Natural killer cell (primary cell): ENCODE results near the gene EPHA10. TPM values are rescaled to one million over a fixed set of nuclear protein-coding genes. Genes with fewer than 3 reads are reported as not detected.

Source experiments
- ATAC-seq, 3 donors: fragments of 150-1000 bp in 2 of 3; fragments of 200-7000 bp in 1 of 3; cut with Tn5 transposase; 1 replicate in 1 of 3; 2 replicates in 2 of 3; pipeline ENCODE4 v1.10.0; 2021; ENCODE audit warnings: mild to moderate bottlenecking in 2 of 3, moderate library complexity in 2 of 3
- DNase-seq, 2 donors: peaks; one replicate each; pipeline versions ENCODE4 v3.0.0 to v3.0.0-alpha.2; 2013 to 2021; ENCODE audit warnings: mixed read lengths in 1 of 2
- H3K27ac ChIP-seq: one replicate; pipeline ENCODE4 v1.5.1; 2013; ENCODE audit warnings: mild to moderate bottlenecking, low read length
- H3K27me3 ChIP-seq: one replicate; pipeline ENCODE4 v1.6.1; 2013; ENCODE audit warnings: low read length; ENCODE audit not compliant: control insufficient read depth, insufficient read depth
- H3K36me3 ChIP-seq: one replicate; pipeline ENCODE4 v1.6.1; 2013; ENCODE audit warnings: low read length; ENCODE audit not compliant: control insufficient read depth, insufficient read depth
- H3K4me1 ChIP-seq: one replicate; pipeline ENCODE4 v1.6.1; 2013; ENCODE audit warnings: low read length; ENCODE audit not compliant: control insufficient read depth, insufficient read depth
- H3K4me3 ChIP-seq: one replicate; pipeline ENCODE4 v1.5.1; 2013; ENCODE audit warnings: low read length
- H3K9me3 ChIP-seq: one replicate; pipeline ENCODE4 v1.6.1; 2013; ENCODE audit warnings: low read length; ENCODE audit not compliant: control insufficient read depth, insufficient read depth
- H3K27ac Mint-ChIP-seq, 2 donors: one replicate each; pipeline ENCODE4 v1.8.0; 2022; ENCODE audit warnings: mild to moderate bottlenecking in 2 of 2, mixed read lengths in 2 of 2, moderate library complexity in 1 of 2
- H3K27me3 Mint-ChIP-seq, 2 donors: one replicate each; pipeline ENCODE4 v1.8.0; 2022; ENCODE audit warnings: low read depth in 2 of 2, mixed read lengths in 2 of 2
- H3K36me3 Mint-ChIP-seq: one replicate; pipeline ENCODE4 v1.8.0; 2022; ENCODE audit warnings: mixed read lengths
- H3K4me1 Mint-ChIP-seq, 2 donors: one replicate each; pipeline ENCODE4 v1.8.0; 2022; ENCODE audit warnings: mixed read lengths in 2 of 2
- H3K4me3 Mint-ChIP-seq: one replicate; pipeline ENCODE4 v1.8.0; 2022; ENCODE audit warnings: mild to moderate bottlenecking, moderate library complexity, mixed read lengths
- H3K9me3 Mint-ChIP-seq, 2 donors: one replicate each; pipeline ENCODE4 v1.8.0; 2022; ENCODE audit warnings: mixed read lengths in 2 of 2
- WGBS: methylation state at CpG from one replicate; pipeline ENCODE4 v1.1.7; 2013; ENCODE audit warnings: missing lambda C conversion rate; ENCODE audit not compliant: insufficient coverage; 5-methylcytosine and 5-hydroxymethylcytosine counted together
- intact Hi-C: fragments of 100-400 bp; cut with micrococcal nuclease; formaldehyde crosslinking; loops from one replicate; pipeline ENCODE4 v1.14.2; 2022
- total RNA-seq, 4 donors: library from RNA; stranded (reverse); fragments of 120-200 nt in 1 of 4; gene quantifications; one replicate each; pipeline versions ENCODE4 v1.2.3 to v1.2.4, GENCODE V29; 2013 to 2022
- TF ChIP-seq, protein P1 (sequence below): fragments of 200-600 bp; IDR thresholded peaks from one replicate; pipeline ENCODE4 v1.8.0; 2022; ENCODE audit warnings: antibody characterized with exemption

EPHA10 gene
- total RNA-seq, 3 donors from 2014 or later (not counting 1 experiment from before 2014, with no cell fraction given), result not detected

DNA sequence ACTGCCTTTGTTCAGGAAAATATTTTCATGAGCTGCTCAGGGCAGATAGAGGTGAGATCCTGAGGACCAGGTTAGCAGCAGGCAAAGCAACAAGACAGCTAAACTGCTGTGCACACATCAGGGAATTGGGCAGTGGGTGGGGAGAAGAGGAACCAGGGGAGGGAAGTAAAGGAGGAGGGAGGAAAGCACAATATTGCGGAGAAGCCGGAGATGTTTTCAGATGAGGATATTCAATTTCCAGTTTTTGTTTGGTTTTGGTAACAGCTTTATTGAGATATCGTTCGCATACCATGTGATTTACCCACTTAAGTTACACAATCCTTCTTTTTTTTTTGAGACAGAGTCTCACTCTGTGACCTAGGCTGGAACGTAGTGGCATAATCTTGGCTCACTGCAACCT, 34.5 kb downstream of the EPHA10 start:
- 30% methylated on average over 4 of the region's 5 CpGs for WGBS
- H3K4me1 ChIP-seq, result peaks cover 4% of the 10 kb centered on the region
- Mint-ChIP-seq H3K4me3 (no peak overlapping the region), H3K4me1 (no peaks in the 10 kb centered on the region), H3K9me3 (no peaks in the 10 kb centered on the region), H3K27ac (no peak overlapping the region), H3K27me3 (peaks cover 28 to 41% of the 10 kb centered on the region in 2 donors), H3K36me3 (no peaks in the 10 kb centered on the region)
- intact Hi-C loops, result no loop called here
- no peaks in the 10 kb centered on the region for H3K36me3 ChIP-seq
- peaks cover 5% of the 10 kb centered on the region for H3K27me3 ChIP-seq
- no peak overlapping the region for H3K4me3 ChIP-seq
- TF ChIP-seq, protein P1, sequence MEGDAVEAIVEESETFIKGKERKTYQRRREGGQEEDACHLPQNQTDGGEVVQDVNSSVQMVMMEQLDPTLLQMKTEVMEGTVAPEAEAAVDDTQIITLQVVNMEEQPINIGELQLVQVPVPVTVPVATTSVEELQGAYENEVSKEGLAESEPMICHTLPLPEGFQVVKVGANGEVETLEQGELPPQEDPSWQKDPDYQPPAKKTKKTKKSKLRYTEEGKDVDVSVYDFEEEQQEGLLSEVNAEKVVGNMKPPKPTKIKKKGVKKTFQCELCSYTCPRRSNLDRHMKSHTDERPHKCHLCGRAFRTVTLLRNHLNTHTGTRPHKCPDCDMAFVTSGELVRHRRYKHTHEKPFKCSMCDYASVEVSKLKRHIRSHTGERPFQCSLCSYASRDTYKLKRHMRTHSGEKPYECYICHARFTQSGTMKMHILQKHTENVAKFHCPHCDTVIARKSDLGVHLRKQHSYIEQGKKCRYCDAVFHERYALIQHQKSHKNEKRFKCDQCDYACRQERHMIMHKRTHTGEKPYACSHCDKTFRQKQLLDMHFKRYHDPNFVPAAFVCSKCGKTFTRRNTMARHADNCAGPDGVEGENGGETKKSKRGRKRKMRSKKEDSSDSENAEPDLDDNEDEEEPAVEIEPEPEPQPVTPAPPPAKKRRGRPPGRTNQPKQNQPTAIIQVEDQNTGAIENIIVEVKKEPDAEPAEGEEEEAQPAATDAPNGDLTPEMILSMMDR, result no peak
- no peaks in the 10 kb centered on the region for H3K9me3 ChIP-seq
- no peak for ATAC-seq
- no peak for DNase-seq
- H3K27ac ChIP-seq, result no peak overlapping the region

- Mint-ChIP-seq H3K36me3 (no peaks in the 10 kb centered on the region), H3K9me3 (no peaks in the 10 kb centered on the region), H3K4me1 (no peaks in the 10 kb centered on the region), H3K27ac (no peak overlapping the region), H3K4me3 (no peak overlapping the region), H3K27me3 (peaks cover 23 to 24% of the 10 kb centered on the region in 2 donors)
- H3K4me3 ChIP-seq, result no peak overlapping the region
- TF ChIP-seq, protein P1, result no peak
- H3K27ac ChIP-seq, result no peak overlapping the region
- H3K4me1 ChIP-seq, result no peaks in the 10 kb centered on the region
- intact Hi-C loops, result no loop called here
- H3K27me3 ChIP-seq, result no peaks in the 10 kb centered on the region
- WGBS, result 90% methylated on average over 4 of the region's 4 CpGs
- no peaks in the 10 kb centered on the region for H3K36me3 ChIP-seq
- no peaks in the 10 kb centered on the region for H3K9me3 ChIP-seq
- ATAC-seq (no peak), DNase-seq (no peak)
Measured at GRCh38 chr1:37728416-37728815, 36.5 kb downstream of the EPHA10 start.

GRCh38 chr1:37726751-37727585, 38.0 kb downstream of the EPHA10 start:
- TF ChIP-seq, protein P1, result no peak
- Histone ChIP-seq H3K4me1 (no peaks in the 10 kb centered on the region), H3K9me3 (no peaks in the 10 kb centered on the region), H3K36me3 (no peaks in the 10 kb centered on the region), H3K27ac (no peak overlapping the region), H3K27me3 (no peaks in the 10 kb centered on the region), H3K4me3 (no peak overlapping the region)
- H3K4me3 Mint-ChIP-seq, result no peak overlapping the region
- H3K4me1 Mint-ChIP-seq, result no peaks in the 10 kb centered on the region
- intact Hi-C loops, result no loop called here
- no peak for ATAC-seq
- 57% methylated on average over 15 of the region's 15 CpGs for WGBS
- no peaks in the 10 kb centered on the region for H3K9me3 Mint-ChIP-seq
- no peak for DNase-seq
- H3K27ac Mint-ChIP-seq, result no peak overlapping the region
- peaks cover 20 to 22% of the 10 kb centered on the region in 2 donors for H3K27me3 Mint-ChIP-seq
- H3K36me3 Mint-ChIP-seq, result no peaks in the 10 kb centered on the region
